CD14-positive monocyte (primary cell): Measurements from ENCODE around the gene TYMP. TPM values are rescaled to one million over a fixed set of nuclear protein-coding genes. Genes with fewer than 3 reads are reported as not detected.

Source experiments
- DNase-seq, 3 donors: peaks; one replicate each; pipeline ENCODE4 v3.0.0-alpha.2; 2011 to 2022
- H2AFZ ChIP-seq: 2 replicates; pipeline ENCODE4 v1.6.0; 2012; ENCODE audit warnings: mild to moderate bottlenecking, low read depth, low read length, inconsistent platforms; ENCODE audit not compliant: insufficient read depth, poor library complexity, severe bottlenecking
- H3K27ac ChIP-seq, 2 donors: 1 replicate in 1 of 2; 2 replicates in 1 of 2; pipeline ENCODE4 v1.5.1; 2012 to 2013; ENCODE audit warnings: low read length in 2 of 2, control low read depth in 1 of 2, inconsistent platforms in 1 of 2, low read depth in 1 of 2, mild to moderate bottlenecking in 1 of 2
- H3K27me3 ChIP-seq, 2 donors: one replicate each; pipeline versions ENCODE4 v1.6.0 to v1.6.1; 2011 to 2013; ENCODE audit warnings: low read length in 2 of 2; ENCODE audit not compliant: control insufficient read depth in 2 of 2, insufficient read depth in 2 of 2
- H3K36me3 ChIP-seq, 2 donors: replicated peaks in 1 of 2; 1 replicate in 1 of 2; 2 replicates in 1 of 2; pipeline versions ENCODE4 v1.5.1 to v1.6.1; 2012 to 2013; ENCODE audit warnings: low read length in 2 of 2, control low read depth in 1 of 2, inconsistent platforms in 1 of 2, mild to moderate bottlenecking in 1 of 2; ENCODE audit not compliant: insufficient read depth in 2 of 2, control insufficient read depth in 1 of 2
- H3K4me1 ChIP-seq, 2 donors: 1 replicate in 1 of 2; 2 replicates in 1 of 2; pipeline versions ENCODE4 v1.5.1 to v1.6.1; 2012 to 2013; ENCODE audit warnings: low read length in 2 of 2, control low read depth in 1 of 2, inconsistent platforms in 1 of 2, mild to moderate bottlenecking in 1 of 2, moderate library complexity in 1 of 2; ENCODE audit not compliant: insufficient read depth in 2 of 2, control insufficient read depth in 1 of 2
- H3K4me2 ChIP-seq: replicated peaks from 2 replicates; pipeline ENCODE3; 2012; ENCODE audit warnings: low read length, moderate library complexity, mild to moderate bottlenecking; ENCODE audit not compliant: poor library complexity, severe bottlenecking; ENCODE audit errors: extremely low read depth
- H3K4me3 ChIP-seq, 3 experiments: fragments of 200-600 bp in 1 of 3; sonication (generic) in 1 of 3; replicated peaks in 1 of 3; 1 replicate in 2 of 3; 2 replicates in 1 of 3; pipeline ENCODE4 v1.5.1; 2011 to 2013; ENCODE audit warnings: low read length in 3 of 3, mild to moderate bottlenecking in 3 of 3, control low read depth in 2 of 3, low read depth in 2 of 3, inconsistent platforms in 1 of 3, moderate library complexity in 1 of 3
- H3K79me2 ChIP-seq: 2 replicates; pipeline ENCODE4 v1.6.0; 2012; ENCODE audit warnings: mild to moderate bottlenecking, control low read depth, inconsistent platforms, low read length, moderate library complexity; ENCODE audit not compliant: insufficient read depth
- H3K9ac ChIP-seq: 2 replicates; pipeline ENCODE4 v1.6.0; 2017; ENCODE audit warnings: low read length, mild to moderate bottlenecking; ENCODE audit not compliant: insufficient read depth, poor library complexity, severe bottlenecking
- H3K9me3 ChIP-seq, 2 donors: replicated peaks in 1 of 2; 1 replicate in 1 of 2; 2 replicates in 1 of 2; pipeline versions ENCODE4 v1.5.1 to v1.6.1; 2012 to 2013; ENCODE audit warnings: low read length in 2 of 2, control low read depth in 1 of 2; ENCODE audit not compliant: control insufficient read depth in 1 of 2, insufficient read depth in 1 of 2
- H4K20me1 ChIP-seq: 2 replicates; pipeline ENCODE4 v1.6.0; 2012; ENCODE audit warnings: mild to moderate bottlenecking, low read length, control low read depth, moderate library complexity; ENCODE audit not compliant: insufficient read depth
- H3K27ac Mint-ChIP-seq, 7 donors: one replicate each; pipeline ENCODE4 v1.8.0; 2020; ENCODE audit warnings: mild to moderate bottlenecking in 7 of 7, mixed read lengths in 7 of 7, moderate library complexity in 6 of 7, inconsistent platforms in 2 of 7
- H3K27me3 Mint-ChIP-seq, 3 donors: one replicate each; pipeline ENCODE4 v1.8.0; 2021 to 2022; ENCODE audit warnings: low read depth in 3 of 3, mild to moderate bottlenecking in 3 of 3, mixed read lengths in 3 of 3, moderate library complexity in 3 of 3, inconsistent platforms in 1 of 3
- H3K36me3 Mint-ChIP-seq, 2 donors: one replicate each; pipeline ENCODE4 v1.8.0; 2020; ENCODE audit warnings: mixed read lengths in 2 of 2, inconsistent platforms in 1 of 2, mild to moderate bottlenecking in 1 of 2
- H3K4me1 Mint-ChIP-seq: one replicate; pipeline ENCODE4 v1.8.0; 2020; ENCODE audit warnings: mild to moderate bottlenecking, mixed read lengths
- H3K4me3 Mint-ChIP-seq, 2 donors: one replicate each; pipeline ENCODE4 v1.8.0; 2020; ENCODE audit warnings: mild to moderate bottlenecking in 2 of 2, mixed read lengths in 2 of 2, moderate library complexity in 1 of 2
- H3K9me3 Mint-ChIP-seq, 7 donors: one replicate each; pipeline ENCODE4 v1.8.0; 2020 to 2022; ENCODE audit warnings: mixed read lengths in 7 of 7, mild to moderate bottlenecking in 6 of 7, moderate library complexity in 6 of 7, inconsistent platforms in 2 of 7
- WGBS: methylation state at CpG from one replicate; pipeline ENCODE4 v1.1.5; 2013; ENCODE audit warnings: missing lambda C conversion rate; ENCODE audit not compliant: insufficient coverage; 5-methylcytosine and 5-hydroxymethylcytosine counted together
- intact Hi-C, 2 donors: fragments of 100-400 bp; cut with micrococcal nuclease; formaldehyde crosslinking; loops; one replicate each; pipeline versions ENCODE4 v1.15.0 to v1.15.1; 2023
- polyA plus RNA-seq, 3 donors: library from polyadenylated mRNA; depleted of rRNA in 1 of 3; unstranded in 2 of 3; stranded (reverse) in 1 of 3; fragments of 300-500 nt in 2 of 3; fragments of >200 nt in 1 of 3; fragmentation: Illumina TruSeq in 2 of 3; gene quantifications; 1 replicate in 2 of 3; 2 replicates in 1 of 3; pipeline ENCODE4 v1.2.3, GENCODE V29; 2012 to 2021
- TF ChIP-seq, protein P1 (sequence below): fragments of 200-600 bp; IDR thresholded peaks from one replicate; pipeline ENCODE4 v1.8.0; 2022; ENCODE audit warnings: antibody characterized with exemption, mild to moderate bottlenecking

Gene TYMP
- polyA plus RNA-seq, 3 donors, result 787 to 994 (median 955) TPM

DNA sequence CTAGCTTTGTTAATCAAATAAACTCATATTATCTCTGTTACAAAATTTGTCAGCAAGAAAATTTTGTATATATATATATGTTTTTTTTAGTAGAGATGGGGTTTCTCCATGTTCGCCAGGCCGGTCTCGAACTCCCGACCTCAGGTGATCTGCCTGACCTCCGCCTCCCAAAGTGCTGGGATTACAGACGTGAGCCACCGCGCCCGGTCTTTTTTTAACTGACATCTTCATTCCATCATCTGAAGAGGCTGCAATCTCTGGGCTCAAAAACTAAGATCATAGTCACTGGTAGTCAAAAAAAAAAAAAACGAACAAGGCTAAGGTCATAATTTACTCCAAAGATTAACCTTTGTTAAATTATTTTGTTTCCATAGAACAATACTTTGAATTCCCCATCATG is 10.6 kb upstream of the TYMP start:
- Histone ChIP-seq H3K4me2 (peak overlapping the region; percentile 52), H3K36me3 (no peaks in the 10 kb centered on the region), H3K27me3 (no peaks in the 10 kb centered on the region), H4K20me1 (no peaks in the 10 kb centered on the region), H3K9ac (peak overlapping the region; percentile 92), H3K79me2 (peaks cover 27% of the 10 kb centered on the region), H2AFZ (no peak overlapping the region), H3K9me3 (no peaks in the 10 kb centered on the region), H3K4me3 (peak overlapping the region in 2 of 3 experiments; percentile 28 to 47), H3K27ac (peak overlapping the region; percentile 99 to 100), H3K4me1 (peaks cover 96 to 99% of the 10 kb centered on the region in 2 donors)
- no CpG with 5 or more reads among the region's 10 CpGs for WGBS
- intact Hi-C loops, result no loop called here
- peak in 1 of 3 donors; percentile 10 for DNase-seq
- Mint-ChIP-seq H3K27ac (peak overlapping the region; percentile 97 to 100 (median 99)), H3K4me1 (peaks cover 76% of the 10 kb centered on the region), H3K9me3 (no peaks in the 10 kb centered on the region), H3K4me3 (peak overlapping the region; percentile 69 to 82), H3K27me3 (peaks cover 0 to 1% (median 0%) of the 10 kb centered on the region in 3 donors), H3K36me3 (peaks cover 6 to 9% of the 10 kb centered on the region in 2 donors)
- TF ChIP-seq, protein P1, sequence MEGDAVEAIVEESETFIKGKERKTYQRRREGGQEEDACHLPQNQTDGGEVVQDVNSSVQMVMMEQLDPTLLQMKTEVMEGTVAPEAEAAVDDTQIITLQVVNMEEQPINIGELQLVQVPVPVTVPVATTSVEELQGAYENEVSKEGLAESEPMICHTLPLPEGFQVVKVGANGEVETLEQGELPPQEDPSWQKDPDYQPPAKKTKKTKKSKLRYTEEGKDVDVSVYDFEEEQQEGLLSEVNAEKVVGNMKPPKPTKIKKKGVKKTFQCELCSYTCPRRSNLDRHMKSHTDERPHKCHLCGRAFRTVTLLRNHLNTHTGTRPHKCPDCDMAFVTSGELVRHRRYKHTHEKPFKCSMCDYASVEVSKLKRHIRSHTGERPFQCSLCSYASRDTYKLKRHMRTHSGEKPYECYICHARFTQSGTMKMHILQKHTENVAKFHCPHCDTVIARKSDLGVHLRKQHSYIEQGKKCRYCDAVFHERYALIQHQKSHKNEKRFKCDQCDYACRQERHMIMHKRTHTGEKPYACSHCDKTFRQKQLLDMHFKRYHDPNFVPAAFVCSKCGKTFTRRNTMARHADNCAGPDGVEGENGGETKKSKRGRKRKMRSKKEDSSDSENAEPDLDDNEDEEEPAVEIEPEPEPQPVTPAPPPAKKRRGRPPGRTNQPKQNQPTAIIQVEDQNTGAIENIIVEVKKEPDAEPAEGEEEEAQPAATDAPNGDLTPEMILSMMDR, result no peak

DNA sequence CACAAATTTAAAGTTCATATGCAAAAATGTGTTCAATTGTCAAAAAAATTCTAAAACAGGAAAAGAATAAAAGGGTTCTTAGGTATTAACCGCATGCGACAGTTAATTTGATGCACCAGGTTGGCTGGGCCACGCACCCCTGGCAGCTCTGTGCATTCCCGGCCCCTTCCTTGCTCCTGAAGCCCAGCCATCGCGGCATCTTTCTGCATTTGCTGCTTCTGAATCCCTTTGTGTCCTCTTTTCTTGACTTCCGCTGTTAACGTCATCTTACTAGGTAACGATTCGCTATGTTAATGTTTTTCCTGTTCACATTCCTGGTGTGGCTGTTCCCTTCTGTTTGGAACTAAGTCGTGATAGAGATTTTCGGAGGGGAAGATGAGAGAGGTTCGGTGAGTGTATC is 8.0 kb upstream of the TYMP start:
- no peaks in the 10 kb centered on the region for H3K9me3 Mint-ChIP-seq
- H3K27ac Mint-ChIP-seq, result peak overlapping the region; percentile 99 to 100 (median 100)
- H3K4me3 ChIP-seq, result peak overlapping the region in 1 of 3 experiments; percentile 29
- peaks cover 30% of the 10 kb centered on the region for H3K79me2 ChIP-seq
- H3K27ac ChIP-seq, result peak overlapping the region; percentile 99 to 100
- H3K27me3 ChIP-seq, result no peaks in the 10 kb centered on the region
- TF ChIP-seq, protein P1, result no peak
- H3K9ac ChIP-seq, result peak overlapping the region; percentile 92
- peaks cover 84% of the 10 kb centered on the region for H3K4me1 Mint-ChIP-seq
- intact Hi-C loops, result loop anchor here in 1 of 2 donors (10.0 kb wide), 1 partner anchor 603 kb away; no protein-coding TSS in a partner anchor
- no peaks in the 10 kb centered on the region for H3K36me3 ChIP-seq
- H3K4me2 ChIP-seq, result peak overlapping the region; percentile 32
- WGBS, result 76% methylated on average over 8 of the region's 13 CpGs
- no peak overlapping the region for H2AFZ ChIP-seq
- no peaks in the 10 kb centered on the region for H3K9me3 ChIP-seq
- H3K4me1 ChIP-seq, result peaks cover 96 to 99% of the 10 kb centered on the region in 2 donors
- H3K4me3 Mint-ChIP-seq, result peak overlapping the region; percentile 61 to 67
- peaks cover 0 to 1% (median 0%) of the 10 kb centered on the region in 3 donors for H3K27me3 Mint-ChIP-seq
- H4K20me1 ChIP-seq, result no peaks in the 10 kb centered on the region
- peaks cover 8 to 9% of the 10 kb centered on the region in 2 donors for H3K36me3 Mint-ChIP-seq
- DNase-seq, result no peak
